Body of pancreas (tissue), 4 donors: ENCODE data around the gene RTN3. TPM values are rescaled to one million over a fixed set of nuclear protein-coding genes. Genes with fewer than 3 reads are reported as not detected.

ENCODE experiments used
- ATAC-seq: fragments of 150-250 bp; one replicate; pipeline ENCODE4 v1.9.1; 2016
- DNase-seq, 4 donors: peaks; one replicate each; pipeline ENCODE4 v3.0.0-alpha.2; 2019
- H3K27ac ChIP-seq, 4 donors: fragments of 200-600 bp; sonication (generic); 1 replicate in 3 of 4; 2 replicates in 1 of 4; pipeline versions ENCODE4 v1.5.1 to v1.6.1; 2016 to 2019; ENCODE audit warnings: mild to moderate bottlenecking in 1 of 4, mixed read lengths in 1 of 4, moderate library complexity in 1 of 4
- H3K27me3 ChIP-seq, 2 donors: fragments of 200-600 bp; sonication (generic); one replicate each; pipeline ENCODE4 v1.6.0; 2016; ENCODE audit warnings: mild to moderate bottlenecking in 1 of 2
- H3K36me3 ChIP-seq, 2 donors: fragments of 200-600 bp; sonication (generic); replicated peaks in 1 of 2; 2 replicates each; pipeline ENCODE4 v1.5.1; 2016; ENCODE audit warnings: low read depth in 2 of 2; ENCODE audit not compliant: insufficient read depth in 1 of 2
- H3K4me1 ChIP-seq: fragments of 200-600 bp; sonication (generic); one replicate; pipeline ENCODE4 v1.6.0; 2016
- H3K4me3 ChIP-seq, 2 donors: fragments of 200-600 bp; sonication (generic); 1 replicate in 1 of 2; 2 replicates in 1 of 2; pipeline ENCODE4 v1.5.1; 2016 to 2019
- H3K9me3 ChIP-seq, 3 donors: fragments of 200-600 bp; sonication (generic); 1 replicate in 2 of 3; 2 replicates in 1 of 3; pipeline ENCODE4 v1.5.1; 2016
- CTCF ChIP-seq, 7 experiments: fragments of 450-650 bp in 4 of 7; fragments of 200-600 bp in 3 of 7; sonication (generic) in 3 of 7; IDR thresholded peaks; one replicate each; pipeline ENCODE4 v1.5.1; 2016 to 2019; ENCODE audit warnings: antibody characterized with exemption in 7 of 7
- POLR2A ChIP-seq, 3 donors: fragments of 450-650 bp; IDR thresholded peaks; one replicate each; pipeline ENCODE4 v1.6.1; 2016; ENCODE audit warnings: antibody characterized with exemption in 3 of 3, mild to moderate bottlenecking in 2 of 3
- WGBS, 2 donors: methylation state at CpG; one replicate each; pipeline ENCODE4 v1.1.5; 2017; 5-methylcytosine and 5-hydroxymethylcytosine counted together
- intact Hi-C: fragments of 100-400 bp; cut with DNase I; formaldehyde crosslinking; loops from one replicate; pipeline ENCODE4 v1.15.1; 2023
- total RNA-seq, 2 donors: library from RNA; depleted of rRNA; stranded (reverse); fragments of >200 nt; gene quantifications; one replicate each; pipeline ENCODE4 v1.1.0, GENCODE V29; 2016

RTN3 gene
- total RNA-seq, 2 donors from 2014 or later: 62.8 to 63.6 TPM

- Histone ChIP-seq H3K27ac (no peak overlapping the region), H3K36me3 (no peaks in the 10 kb centered on the region), H3K4me1 (no peaks in the 10 kb centered on the region), H3K4me3 (no peak overlapping the region), H3K27me3 (no peaks in the 10 kb centered on the region), H3K9me3 (no peaks in the 10 kb centered on the region)
- WGBS, 2 donors: 91% methylated on average over 6 of the region's 6 CpGs
- TF ChIP-seq CTCF (IDR thresholded peaks at IDR 0.05) (no peak), POLR2A (IDR thresholded peaks at IDR 0.05) (no peak)
- no peak for DNase-seq
- ATAC-seq: no peak
- intact Hi-C loops: no loop called here
Observed at GRCh38 chr11:63791495-63792167, 110.3 kb downstream of the RTN3 start.

- Histone ChIP-seq H3K27me3 (no peaks in the 10 kb centered on the region), H3K9me3 (no peaks in the 10 kb centered on the region), H3K4me1 (no peaks in the 10 kb centered on the region), H3K36me3 (no peaks in the 10 kb centered on the region), H3K27ac (no peak overlapping the region), H3K4me3 (no peak overlapping the region)
- TF ChIP-seq CTCF (IDR thresholded peaks at IDR 0.05): no peak
- intact Hi-C loops: no loop called here
- DNase-seq: no peak
- ATAC-seq: no peak
Observed at GRCh38 chr11:63793161-63793560, 111.9 kb downstream of the RTN3 start.

- TF ChIP-seq CTCF (IDR thresholded peaks at IDR 0.05): no peak
- TF ChIP-seq POLR2A (IDR thresholded peaks at IDR 0.05): no peak
- WGBS, 2 donors: 82 to 83% methylated on average over 11 of the region's 11 CpGs
Observed at GRCh38 chr11:63795066-63795465, 113.8 kb downstream of the RTN3 start.

GRCh38 chr11:63800921-63801320, 119.6 kb downstream of the RTN3 start:
- WGBS, 2 donors: 81 to 90% methylated on average over 5 of the region's 5 CpGs
- Histone ChIP-seq H3K27me3 (no peaks in the 10 kb centered on the region), H3K4me1 (no peaks in the 10 kb centered on the region), H3K36me3 (no peaks in the 10 kb centered on the region), H3K27ac (no peak overlapping the region), H3K4me3 (no peak overlapping the region), H3K9me3 (no peaks in the 10 kb centered on the region)
- ATAC-seq (no peak), DNase-seq (no peak)
- intact Hi-C loops: no loop called here
- TF ChIP-seq POLR2A (IDR thresholded peaks at IDR 0.05) (no peak), CTCF (IDR thresholded peaks at IDR 0.05) (no peak)

More at GRCh38 chr11:63795066-63795465, 113.8 kb downstream of the RTN3 start:
- no peaks in the 10 kb centered on the region for H3K4me1 ChIP-seq
- no peak for DNase-seq
- H3K36me3 ChIP-seq: no peaks in the 10 kb centered on the region
- H3K9me3 ChIP-seq: no peaks in the 10 kb centered on the region
- no peak overlapping the region for H3K27ac ChIP-seq
- no peak overlapping the region for H3K4me3 ChIP-seq
- no peaks in the 10 kb centered on the region for H3K27me3 ChIP-seq
- ATAC-seq: no peak
- intact Hi-C loops: no loop called here
